GM21825 (cell line): Measurements from ENCODE around the gene FBXO45.
A peak's percentile ranks its signal among the peaks of the same experiment; 100 is the strongest.
"Not testable (repeated sequence)": the region's sequence is repeated elsewhere in the genome, so short reads cannot be mapped to it uniquely, and the experiment has no call there.

Experiments used
- ATAC-seq: cut with Tn5 transposase; IDR thresholded peaks from one replicate; pipeline ENCODE4 v1.9.1; 2021; ENCODE audit warnings: mild to moderate bottlenecking, moderate library complexity; ENCODE audit not compliant: unreplicated experiment

The FBXO45 gene

DNA sequence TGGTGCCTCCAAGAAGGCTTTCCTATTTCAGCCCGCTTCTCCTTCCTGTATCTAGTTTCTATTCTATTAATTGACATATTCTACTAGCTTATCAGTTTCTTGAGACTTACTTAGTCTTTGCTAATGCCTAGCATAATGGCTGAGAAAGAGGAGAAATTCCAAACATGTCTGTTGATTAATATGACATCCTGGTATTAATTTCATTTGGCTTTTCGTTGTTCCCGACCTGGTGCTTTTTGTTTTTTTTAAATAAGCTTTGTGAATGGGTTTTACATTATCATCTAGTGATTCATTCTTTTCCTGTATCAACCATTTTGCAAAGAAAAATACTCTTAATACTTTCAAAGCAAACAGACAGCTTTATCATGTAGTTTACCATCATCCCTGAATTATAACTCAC, 13.2 kb upstream of the FBXO45 start:
- ATAC-seq: no peak

DNA sequence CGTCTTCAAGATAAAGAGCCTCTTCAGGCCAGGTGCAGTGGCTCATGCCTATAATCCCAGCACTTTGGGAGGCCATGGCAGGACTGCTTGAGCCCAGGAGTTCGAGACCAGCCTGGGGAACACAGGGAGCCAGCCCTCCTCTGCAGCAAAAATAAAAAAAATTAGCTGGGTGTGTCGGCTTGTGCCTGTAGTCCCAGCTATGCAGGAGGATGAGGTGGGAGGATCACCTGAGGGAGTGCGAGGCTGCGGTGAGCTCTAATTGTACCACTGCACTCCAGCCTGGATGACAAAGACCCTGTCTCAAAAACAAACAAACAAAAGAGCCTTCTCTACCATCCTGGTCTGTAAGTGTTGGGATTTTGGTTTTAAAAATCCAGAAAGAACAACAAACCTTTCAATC, 11.2 kb upstream of the FBXO45 start:
- no peak for ATAC-seq

DNA sequence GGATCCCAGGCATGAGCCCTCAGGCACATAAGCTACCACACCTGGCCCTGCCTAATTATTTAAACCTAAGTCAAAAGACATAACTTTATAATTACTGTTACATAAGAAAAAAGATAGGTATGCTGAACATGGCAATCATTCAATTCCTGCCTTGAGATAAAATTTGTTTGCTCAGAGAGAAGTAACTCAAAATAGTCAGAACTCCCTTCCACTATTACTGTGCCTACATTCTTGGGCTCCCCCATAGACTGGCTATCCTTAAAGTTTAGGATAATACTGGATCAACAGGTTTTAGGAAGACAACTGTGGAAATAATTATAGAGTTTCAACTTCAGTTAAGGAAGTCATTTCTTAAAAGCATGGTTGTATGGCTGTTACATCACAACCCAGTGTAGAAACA, 10.0 kb upstream of the FBXO45 start:
- no peak for ATAC-seq

DNA sequence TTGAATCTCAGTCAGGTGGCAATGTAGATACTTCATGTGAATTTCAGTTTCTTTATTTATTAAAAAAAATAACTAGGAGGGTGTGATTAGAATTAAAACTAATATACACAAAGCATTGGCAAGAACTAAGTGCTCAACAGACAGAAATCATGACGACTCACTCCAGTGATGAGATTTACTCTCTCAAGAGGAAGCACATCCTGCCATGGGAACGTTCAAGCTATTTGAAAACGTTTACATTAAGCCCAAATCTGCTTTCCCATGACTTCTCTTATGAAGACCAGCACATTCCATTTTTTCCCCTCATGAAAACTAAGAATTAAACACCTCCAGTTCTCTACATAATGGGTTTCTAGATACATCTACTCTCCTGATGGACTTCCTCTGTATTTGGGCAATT, 8.6 kb upstream of the FBXO45 start:
- no peak for ATAC-seq

DNA sequence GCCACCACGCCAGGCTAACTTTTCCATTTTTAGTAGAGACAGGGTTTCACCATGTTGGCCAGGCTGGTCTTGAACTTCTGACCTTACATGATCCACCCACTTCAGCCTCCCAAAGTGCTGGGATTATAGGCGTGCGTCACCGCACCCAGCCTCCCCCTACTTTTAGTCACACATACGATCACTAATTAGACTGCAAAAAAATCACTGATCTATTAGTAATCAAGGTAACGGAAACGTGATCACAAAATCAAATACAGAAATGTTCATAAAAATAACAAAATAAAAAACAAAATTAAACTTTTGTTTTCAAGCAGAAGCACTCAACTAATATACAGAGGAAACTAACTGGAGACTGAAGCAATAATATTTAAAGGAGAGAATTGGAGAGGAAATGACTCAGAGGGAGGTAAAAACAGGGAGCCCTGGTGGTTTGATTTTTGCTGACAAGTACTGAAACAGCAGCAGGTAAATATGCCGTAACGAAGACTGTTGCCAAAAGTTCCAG, 4.7 kb upstream of the FBXO45 start:
- ATAC-seq: no peak

DNA sequence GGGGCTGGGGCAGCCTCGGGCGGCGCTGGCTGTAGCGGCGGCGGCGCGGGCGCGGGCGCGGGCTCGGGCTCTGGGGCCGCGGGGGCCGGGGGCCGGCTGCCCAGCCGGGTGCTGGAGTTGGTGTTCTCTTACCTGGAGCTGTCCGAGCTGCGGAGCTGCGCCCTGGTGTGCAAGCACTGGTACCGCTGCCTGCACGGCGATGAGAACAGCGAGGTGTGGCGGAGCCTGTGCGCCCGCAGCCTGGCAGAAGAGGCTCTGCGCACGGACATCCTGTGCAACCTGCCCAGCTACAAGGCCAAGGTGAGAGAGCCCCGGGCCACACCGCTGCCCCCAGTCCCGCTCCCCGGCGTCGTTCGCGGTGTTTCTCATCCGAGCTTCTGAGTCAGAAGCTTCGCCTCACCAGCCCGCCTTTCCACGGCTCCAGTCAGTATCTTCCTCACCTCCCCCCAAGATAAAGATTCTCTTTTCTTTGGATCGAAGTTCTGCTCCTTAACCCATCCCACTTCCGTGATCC, 600 bp downstream of the FBXO45 start:
- peak; percentile 31 for ATAC-seq

DNA sequence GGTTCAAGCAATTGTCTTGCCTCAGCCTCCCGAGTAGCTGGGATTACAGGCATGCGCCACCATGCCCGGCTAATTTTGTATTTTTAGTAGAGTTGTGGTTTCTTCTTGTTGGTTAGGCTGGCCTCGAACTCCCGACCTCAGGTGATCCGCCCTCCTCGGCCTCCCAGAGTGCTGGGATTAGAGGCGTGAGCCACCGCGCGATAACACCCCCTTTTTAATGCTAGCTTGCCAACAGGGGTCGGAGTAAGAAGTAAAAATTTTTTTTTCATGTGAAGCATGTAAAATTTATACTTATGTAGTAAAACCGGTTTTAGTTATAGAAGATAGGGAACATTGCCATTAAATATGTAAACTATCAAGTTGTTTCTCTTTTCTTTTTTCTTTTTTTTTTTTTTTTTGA, 1.9 kb downstream of the FBXO45 start:
- ATAC-seq: not testable (repeated sequence)

DNA sequence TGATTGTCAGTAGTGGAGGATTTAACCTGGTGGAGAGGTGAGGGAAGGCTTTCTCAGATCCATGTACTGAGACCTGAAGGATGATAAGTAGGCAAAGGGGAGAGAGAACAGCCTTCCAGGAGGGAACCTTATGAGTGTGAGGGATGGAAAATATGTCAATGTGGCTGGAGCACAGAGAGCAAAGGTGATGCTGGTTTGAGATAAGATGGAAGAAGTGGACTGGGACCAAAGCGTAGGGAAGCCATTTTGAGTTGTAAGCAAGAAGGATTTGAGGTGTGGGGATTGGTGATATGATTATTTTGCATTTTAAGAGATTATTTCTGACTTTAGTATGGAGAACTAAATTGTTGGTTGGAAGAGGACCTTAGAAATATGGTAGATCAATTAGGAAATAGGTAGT, 3.9 kb downstream of the FBXO45 start:
- no peak for ATAC-seq

DNA sequence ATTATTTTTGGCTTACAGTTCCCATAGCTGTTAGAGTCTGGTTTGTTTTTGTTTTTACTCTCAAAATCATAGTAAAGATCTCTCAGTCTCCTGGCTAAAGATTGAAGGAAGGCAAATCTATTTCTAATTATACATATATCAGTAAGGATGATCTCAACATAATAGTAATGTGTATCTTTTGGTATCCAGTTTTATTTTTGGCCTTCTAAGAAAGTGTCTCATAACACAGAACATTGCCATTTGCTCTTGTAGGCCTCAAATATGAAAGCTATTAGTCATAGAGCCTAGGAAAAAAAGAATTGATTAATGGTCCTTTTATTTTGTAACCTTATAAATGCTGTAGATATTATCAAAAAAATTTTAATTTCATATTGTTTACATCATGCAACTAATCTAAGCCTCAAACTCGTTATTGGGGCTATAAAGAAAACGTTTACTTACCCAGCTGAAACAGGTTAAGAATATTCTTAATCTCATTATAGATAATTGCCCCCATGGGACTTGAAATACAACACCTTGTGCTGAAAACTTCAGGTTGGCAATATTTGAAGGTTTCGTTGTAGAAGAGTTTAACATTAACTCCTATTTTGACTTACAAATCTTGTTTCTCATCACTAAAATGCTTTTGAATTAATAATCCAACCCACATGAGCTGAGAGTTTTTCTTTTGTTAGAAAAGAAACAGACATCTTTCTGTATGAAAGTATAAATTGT, 16.7 kb downstream of the FBXO45 start:
- no peak for ATAC-seq

DNA sequence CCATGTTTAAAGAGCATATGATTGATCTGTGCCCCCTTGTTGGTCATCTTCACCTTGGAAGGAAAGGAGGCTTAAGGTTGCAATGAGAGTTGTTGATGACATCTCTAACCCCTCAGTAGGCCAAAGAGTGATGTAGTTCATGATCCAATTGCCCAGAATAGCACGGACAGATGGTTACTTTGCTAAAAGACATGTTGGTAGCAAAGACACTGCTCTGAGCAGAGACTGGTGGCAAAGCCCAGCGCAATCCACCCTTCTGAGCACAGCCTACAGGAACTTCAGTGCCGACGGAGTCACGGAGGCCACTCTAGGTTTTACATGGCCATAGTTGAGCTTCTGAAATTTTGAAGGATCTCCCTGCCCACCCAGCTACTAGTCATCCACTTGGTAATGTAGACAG, 21.8 kb downstream of the FBXO45 start:
- no peak for ATAC-seq

DNA sequence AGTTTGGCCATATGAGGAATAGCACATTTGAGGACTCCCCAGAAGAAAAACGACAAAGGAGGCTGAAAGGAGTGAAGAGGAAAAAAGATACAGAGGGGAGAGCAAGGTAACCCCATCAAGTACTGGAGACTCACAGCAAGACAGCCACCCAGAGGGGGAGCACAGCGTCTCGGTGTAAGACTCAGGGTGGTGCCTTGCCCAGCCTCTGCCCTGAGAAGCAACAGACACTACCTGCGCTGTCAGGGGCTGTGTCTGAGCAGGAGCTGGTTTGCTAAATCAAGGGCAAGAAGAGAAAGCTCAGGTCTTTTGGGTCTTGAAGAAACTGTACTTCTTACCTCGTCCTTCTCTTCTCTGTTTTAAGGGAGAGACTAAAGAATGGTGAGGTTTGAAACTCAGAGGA, 27.9 kb downstream of the FBXO45 start:
- no peak for ATAC-seq

DNA sequence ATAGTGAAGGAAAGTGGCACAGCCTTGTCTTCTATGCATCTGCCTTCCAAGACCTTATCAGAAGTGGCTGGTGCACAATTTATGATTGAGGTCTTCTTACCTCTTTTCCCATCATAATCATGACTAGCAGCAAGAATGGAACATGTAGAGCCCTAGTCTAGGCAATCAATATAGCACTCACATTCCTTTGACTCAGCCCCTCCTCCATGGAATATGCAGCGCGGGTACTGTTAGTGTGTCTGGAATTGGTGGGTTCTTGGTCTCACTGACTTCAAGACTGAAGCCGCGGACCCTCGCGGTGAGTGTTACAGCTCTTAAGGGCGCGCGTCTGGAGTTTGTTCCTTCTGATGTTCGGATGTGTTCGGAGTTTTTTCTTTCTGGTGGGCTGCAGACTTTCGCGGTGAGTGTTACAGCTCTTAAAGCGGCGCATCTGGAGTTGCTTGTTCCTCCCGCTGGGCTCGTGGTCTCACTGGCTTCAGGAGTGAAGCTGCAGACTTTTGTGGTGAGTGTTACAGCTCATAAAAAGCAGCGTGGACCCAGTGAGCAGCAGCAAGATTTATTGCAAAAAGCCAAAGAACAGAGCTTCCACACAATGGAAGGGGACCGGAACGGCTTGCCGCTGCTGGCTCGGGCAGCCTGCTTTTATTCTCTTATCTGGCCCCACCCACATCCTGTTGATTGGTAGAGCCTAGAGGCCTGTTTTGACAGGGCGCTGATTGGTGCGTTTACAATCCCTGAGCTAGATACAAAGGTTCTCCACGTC, 29.7 kb downstream of the FBXO45 start:
- not testable (repeated sequence) for ATAC-seq

DNA sequence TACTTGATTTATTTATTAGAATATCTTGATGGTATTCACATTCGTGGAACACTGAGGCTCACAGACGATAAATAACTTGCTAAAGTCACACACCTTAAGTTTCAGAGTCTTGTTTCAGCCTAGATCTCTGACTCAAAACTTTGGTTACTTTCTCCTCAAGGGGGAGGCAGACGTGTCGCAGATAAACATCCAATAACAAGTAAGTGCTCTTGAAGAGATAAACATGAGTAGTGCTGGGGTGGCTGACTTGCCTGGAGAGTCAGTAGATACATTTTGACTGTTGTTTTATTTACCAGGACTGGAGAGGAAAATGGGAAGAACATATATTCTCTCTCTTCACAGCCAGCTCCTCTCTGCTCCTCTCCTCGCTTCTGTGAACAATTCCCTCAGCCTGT, 31.3 kb downstream of the FBXO45 start:
- ATAC-seq: no peak

DNA sequence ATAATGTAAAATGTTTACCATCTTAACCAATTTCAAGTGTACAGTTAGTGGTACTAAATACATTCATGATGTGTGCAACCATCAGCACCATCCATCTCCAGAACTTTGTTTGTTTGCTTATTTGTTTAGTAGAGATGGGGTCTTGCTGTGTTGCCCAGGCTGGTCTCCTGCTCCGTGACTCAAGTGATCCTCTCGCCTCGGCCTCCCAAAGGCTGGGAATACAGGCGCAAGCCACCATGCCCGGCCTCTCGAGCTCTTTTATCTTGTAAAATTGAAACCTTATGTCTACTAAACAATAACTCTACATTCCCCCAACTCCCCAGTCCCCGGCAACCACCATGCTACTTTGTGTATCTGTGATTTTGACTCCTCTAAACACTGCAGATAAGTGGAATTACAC, 31.9 kb downstream of the FBXO45 start:
- ATAC-seq: no peak

DNA sequence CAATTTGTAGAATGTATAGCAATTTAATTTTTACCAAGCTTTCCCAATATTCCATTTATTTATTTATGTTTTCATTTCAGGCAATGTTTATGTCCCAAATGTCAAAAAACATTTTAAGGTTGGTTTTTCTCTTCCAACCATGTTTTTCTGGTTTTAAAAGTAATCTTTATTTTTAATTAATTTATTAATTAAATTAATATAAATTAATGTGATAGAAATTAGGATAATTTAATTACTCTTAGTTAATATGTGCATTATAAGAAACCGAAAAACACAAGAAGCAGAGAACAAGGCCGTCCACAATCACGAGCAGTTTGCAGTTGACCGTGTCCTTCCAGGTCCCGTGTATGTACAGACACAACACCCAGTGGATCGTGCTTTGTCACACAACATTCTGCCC, 34.2 kb downstream of the FBXO45 start:
- ATAC-seq: no peak

DNA sequence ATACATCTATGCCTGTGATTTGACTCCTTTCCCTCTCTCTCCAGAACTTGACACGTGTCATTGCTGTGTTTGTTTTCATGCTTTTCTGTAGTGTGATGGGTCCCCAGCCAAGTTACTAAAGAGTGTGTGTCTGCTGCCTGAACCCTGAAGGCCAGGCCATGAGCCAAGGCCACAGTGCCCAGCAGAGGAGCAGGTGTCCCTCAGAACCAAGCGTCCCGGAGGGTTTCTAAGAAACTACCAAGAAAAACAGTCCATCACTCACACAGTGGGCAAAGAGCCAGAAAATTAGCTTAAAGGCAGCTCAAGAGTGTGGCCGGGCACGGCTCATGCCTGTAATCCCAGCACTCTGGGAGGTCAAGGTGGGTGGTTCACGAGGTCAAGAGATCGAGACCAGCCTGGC, 35.2 kb downstream of the FBXO45 start:
- no peak for ATAC-seq

DNA sequence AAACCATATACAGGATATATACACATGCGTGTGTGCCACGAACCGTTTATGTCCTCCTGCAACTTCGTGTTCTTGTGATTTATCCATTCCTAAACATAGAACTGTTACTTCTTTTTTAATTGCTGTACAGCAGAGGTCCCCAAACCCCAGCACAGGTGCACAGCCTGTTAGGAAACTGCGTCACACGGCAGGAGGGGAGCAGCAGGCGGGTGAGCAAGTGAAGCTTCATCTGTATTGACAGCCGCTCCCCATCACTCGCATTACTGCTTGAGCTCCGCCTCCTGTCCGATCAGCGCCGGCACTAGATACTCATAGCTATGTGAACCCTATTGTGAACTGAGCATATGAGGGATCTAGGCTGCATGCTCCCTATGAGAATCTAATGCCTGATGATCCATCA, 36.1 kb downstream of the FBXO45 start:
- no peak for ATAC-seq

DNA sequence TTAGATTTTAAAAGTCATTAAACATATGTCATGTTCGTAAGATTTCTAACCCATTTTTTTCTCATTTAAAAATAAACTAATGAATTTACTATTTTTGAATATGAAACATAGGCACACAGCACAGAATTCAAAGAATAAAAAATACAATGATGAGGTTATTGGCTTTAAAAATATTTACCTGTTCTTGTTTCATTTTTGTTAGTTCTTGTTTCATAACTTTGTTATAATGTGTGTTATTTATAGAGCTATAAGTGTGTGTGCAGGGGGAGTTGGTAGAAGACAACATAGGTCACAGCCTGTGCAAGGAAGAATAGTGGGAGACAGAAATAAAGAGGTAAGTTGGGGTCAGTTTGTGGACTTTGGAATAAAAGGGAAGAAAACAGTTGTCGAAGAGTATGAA, 40.2 kb downstream of the FBXO45 start:
- no peak for ATAC-seq

DNA sequence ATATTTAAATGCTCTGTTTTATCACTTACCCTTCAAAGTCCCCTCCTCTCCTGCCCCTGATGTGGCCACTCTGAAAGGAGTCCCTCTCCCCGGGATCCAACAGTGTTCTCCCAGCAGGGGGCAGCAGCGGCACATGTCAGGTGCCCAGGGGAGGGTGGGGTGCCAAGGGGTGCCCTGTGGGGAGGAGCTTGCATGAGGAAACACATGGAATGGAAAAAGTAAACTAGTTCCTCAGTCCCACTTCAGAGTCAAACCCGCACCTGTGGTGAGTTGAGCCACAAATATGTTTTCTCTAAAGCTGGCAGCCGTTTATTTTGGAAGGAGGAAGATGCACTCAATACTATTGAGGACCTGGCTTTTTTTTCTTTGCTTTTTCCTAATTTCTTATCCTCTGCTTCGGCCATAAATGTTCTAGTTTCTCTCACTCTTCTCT, 40.9 kb downstream of the FBXO45 start:
- peak; percentile 81 for ATAC-seq

DNA sequence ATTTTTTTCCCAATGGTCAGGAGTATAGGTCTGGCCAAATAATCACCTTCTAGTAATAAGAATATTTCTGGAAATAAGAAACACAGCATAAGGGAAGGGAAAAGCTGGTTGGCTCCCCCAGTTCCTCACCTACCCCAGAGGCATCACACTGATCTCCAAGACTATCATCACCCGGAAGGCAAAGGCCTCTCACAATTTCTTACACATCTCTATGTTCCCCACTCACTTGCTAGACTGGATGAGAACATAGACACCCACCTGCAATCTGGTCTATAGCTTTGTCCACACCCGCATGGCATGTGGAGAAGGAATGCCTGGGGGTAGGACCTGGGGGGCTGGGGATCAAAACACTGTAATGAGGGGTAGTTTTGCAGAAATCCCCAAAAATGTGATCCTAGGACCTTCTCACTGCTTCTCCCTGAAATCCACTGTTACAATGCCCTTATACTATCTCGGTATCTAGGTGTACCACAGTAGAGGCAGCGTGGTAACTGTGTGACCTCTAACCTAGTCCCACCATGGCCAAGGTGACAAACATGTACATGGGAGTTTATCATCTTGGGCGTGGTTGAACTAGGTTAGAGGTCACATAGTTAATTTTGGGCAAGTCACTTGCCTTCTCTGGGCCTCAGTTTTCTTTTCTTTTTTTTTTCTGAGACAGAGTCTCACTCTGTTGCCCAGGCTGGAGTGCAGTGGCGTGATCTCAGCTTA, 41.5 kb downstream of the FBXO45 start:
- no peak for ATAC-seq

DNA sequence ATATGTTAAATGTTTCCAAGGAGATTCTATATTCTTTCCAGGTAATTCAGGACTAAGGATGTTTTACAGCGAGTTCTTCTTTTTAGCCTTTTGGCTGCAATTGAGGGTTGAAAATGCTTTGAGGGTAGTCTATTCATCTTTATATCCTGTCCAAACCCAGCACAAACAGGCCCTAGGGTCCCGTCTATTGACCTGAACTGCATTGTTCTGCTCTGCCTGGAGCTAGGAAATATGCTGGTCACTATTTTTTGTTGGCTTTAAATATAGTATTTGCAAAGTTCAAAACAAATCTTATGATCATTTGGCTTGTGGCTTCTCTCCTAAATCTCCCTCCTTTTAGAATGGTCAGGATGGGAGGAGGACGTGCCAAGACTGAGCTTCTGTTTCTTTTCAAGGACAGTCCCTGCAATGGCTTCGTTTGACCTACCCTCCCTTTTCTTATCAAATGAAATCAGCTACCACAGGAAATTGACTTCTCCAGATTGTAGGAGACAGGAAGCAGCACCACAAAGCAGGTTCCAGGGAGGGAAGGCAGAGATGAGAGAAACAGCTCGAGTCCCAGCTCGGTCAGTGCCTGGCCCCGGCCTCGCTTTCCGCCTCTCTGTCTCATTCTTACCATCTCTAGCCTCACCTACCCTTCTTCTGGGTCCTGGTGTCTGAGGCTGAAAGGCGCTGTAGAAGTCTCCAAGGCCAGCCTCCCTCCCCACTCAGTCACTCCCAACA, 43.5 kb downstream of the FBXO45 start:
- ATAC-seq: no peak
